Measurements from ENCODE around the gene TANC2.

DNA sequence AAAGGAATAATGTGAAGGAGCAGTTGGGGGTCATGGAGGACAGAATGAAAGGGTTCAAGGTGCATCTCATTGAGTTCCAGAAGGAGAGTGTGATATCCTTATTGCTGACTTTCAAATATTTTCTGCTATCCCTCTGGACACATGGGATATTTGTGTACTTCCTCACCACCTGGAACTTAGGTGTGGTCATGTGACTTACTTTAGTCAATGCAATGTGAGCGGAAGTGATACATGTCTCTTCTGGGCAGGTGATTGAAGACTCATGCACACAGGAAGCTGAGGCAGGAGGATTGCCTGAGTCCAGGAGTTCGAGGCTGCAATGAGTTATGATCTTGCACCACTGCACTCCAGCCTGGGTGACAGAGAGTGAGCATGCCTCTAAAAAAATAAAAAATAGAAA, 36.7 kb upstream of the TANC2 start:
- no peak for TF ChIP-seq CTCF (IDR thresholded peaks at IDR 0.05)
- no peak for TF ChIP-seq POLR2AphosphoS5 (IDR thresholded peaks at IDR 0.05; ENCODE audit: low read depth, low read length)
- TF ChIP-seq, protein P1, sequence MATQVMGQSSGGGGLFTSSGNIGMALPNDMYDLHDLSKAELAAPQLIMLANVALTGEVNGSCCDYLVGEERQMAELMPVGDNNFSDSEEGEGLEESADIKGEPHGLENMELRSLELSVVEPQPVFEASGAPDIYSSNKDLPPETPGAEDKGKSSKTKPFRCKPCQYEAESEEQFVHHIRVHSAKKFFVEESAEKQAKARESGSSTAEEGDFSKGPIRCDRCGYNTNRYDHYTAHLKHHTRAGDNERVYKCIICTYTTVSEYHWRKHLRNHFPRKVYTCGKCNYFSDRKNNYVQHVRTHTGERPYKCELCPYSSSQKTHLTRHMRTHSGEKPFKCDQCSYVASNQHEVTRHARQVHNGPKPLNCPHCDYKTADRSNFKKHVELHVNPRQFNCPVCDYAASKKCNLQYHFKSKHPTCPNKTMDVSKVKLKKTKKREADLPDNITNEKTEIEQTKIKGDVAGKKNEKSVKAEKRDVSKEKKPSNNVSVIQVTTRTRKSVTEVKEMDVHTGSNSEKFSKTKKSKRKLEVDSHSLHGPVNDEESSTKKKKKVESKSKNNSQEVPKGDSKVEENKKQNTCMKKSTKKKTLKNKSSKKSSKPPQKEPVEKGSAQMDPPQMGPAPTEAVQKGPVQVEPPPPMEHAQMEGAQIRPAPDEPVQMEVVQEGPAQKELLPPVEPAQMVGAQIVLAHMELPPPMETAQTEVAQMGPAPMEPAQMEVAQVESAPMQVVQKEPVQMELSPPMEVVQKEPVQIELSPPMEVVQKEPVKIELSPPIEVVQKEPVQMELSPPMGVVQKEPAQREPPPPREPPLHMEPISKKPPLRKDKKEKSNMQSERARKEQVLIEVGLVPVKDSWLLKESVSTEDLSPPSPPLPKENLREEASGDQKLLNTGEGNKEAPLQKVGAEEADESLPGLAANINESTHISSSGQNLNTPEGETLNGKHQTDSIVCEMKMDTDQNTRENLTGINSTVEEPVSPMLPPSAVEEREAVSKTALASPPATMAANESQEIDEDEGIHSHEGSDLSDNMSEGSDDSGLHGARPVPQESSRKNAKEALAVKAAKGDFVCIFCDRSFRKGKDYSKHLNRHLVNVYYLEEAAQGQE (IDR thresholded peaks at IDR 0.05; ENCODE audit: insufficient read depth in 1 of 2, low read depth in 2 of 2, low read length in 1 of 2): no peak
